GM23338 (cell line): ENCODE data around the gene ANKRD55. TPM values are rescaled to one million over a fixed set of nuclear protein-coding genes. Genes with fewer than 3 reads are reported as not detected.

ENCODE experiments used
- ATAC-seq: fragments of 200-7000 bp; cut with Tn5 transposase; 3 replicates; pipeline ENCODE4 v1.9.1; 2020
- DNase-seq: peaks from one replicate; pipeline ENCODE4 v3.0.0-alpha.2; 2015; ENCODE audit warnings: low spot score
- H2AFZ ChIP-seq: fragments of 200-600 bp; sonication (generic); 2 replicates; pipeline ENCODE4 v1.8.0; 2016; ENCODE audit warnings: antibody characterized with exemption, mild to moderate bottlenecking, moderate library complexity
- H3F3A ChIP-seq: fragments of 200-600 bp; sonication (generic); replicated peaks from 2 replicates; pipeline ENCODE4 v1.8.0; 2017; ENCODE audit warnings: antibody characterized with exemption, mixed run types, low read depth
- H3K27ac ChIP-seq: fragments of 200-600 bp; sonication (generic); 2 replicates; pipeline ENCODE4 v1.6.1; 2016; ENCODE audit warnings: low read depth
- H3K27me3 ChIP-seq: fragments of 200-600 bp; sonication (generic); 2 replicates; pipeline ENCODE4 v1.8.0; 2016; ENCODE audit warnings: mild to moderate bottlenecking, mixed run types, moderate library complexity; ENCODE audit not compliant: insufficient read depth
- H3K36me3 ChIP-seq: fragments of 200-600 bp; sonication (generic); 2 replicates; pipeline ENCODE4 v1.8.0; 2016; ENCODE audit warnings: mild to moderate bottlenecking; ENCODE audit not compliant: insufficient read depth
- H3K4me1 ChIP-seq: fragments of 200-600 bp; sonication (generic); 2 replicates; pipeline ENCODE4 v1.8.0; 2016; ENCODE audit warnings: mild to moderate bottlenecking, moderate library complexity; ENCODE audit not compliant: insufficient read depth
- H3K4me2 ChIP-seq: fragments of 200-600 bp; sonication (generic); 2 replicates; pipeline ENCODE4 v1.7.1; 2017; ENCODE audit warnings: mixed run types
- H3K4me3 ChIP-seq: fragments of 200-600 bp; sonication (generic); 2 replicates; pipeline ENCODE4 v1.6.1; 2016; ENCODE audit warnings: mixed run types
- H3K79me2 ChIP-seq: fragments of 200-600 bp; sonication (generic); replicated peaks from 2 replicates; pipeline ENCODE4 v1.8.0; 2017; ENCODE audit warnings: mild to moderate bottlenecking; ENCODE audit not compliant: insufficient read depth
- H3K9me2 ChIP-seq: fragments of 200-600 bp; sonication (generic); 2 replicates; pipeline ENCODE4 v1.8.0; 2017; ENCODE audit not compliant: insufficient read depth
- H4K20me1 ChIP-seq: fragments of 200-600 bp; sonication (generic); replicated peaks from 2 replicates; pipeline ENCODE4 v1.8.0; 2017; ENCODE audit warnings: mild to moderate bottlenecking; ENCODE audit not compliant: insufficient read depth
- H3K27ac Mint-ChIP-seq: 2 replicates; pipeline ENCODE4 v1.8.0; 2020; ENCODE audit warnings: inconsistent platforms, mild to moderate bottlenecking, moderate library complexity, mixed read lengths
- H3K27me3 Mint-ChIP-seq: 3 replicates; pipeline ENCODE4 v1.8.0; 2022; ENCODE audit warnings: low read depth, mild to moderate bottlenecking, moderate library complexity, mixed read lengths, inconsistent platforms; ENCODE audit not compliant: insufficient read depth, poor library complexity
- H3K36me3 Mint-ChIP-seq: 3 replicates; pipeline ENCODE4 v1.8.0; 2021; ENCODE audit warnings: low read depth, mild to moderate bottlenecking, inconsistent platforms, moderate library complexity, mixed read lengths
- H3K4me1 Mint-ChIP-seq: 3 replicates; pipeline ENCODE4 v1.8.0; 2020; ENCODE audit warnings: mild to moderate bottlenecking, inconsistent platforms, mixed read lengths
- H3K4me3 Mint-ChIP-seq: 3 replicates; pipeline ENCODE4 v1.8.0; 2021; ENCODE audit warnings: moderate library complexity, mild to moderate bottlenecking, inconsistent platforms, mixed read lengths
- H3K9me3 Mint-ChIP-seq: 3 replicates; pipeline ENCODE4 v1.8.0; 2020; ENCODE audit warnings: moderate library complexity, mild to moderate bottlenecking, inconsistent platforms, mixed read lengths
- POLR2AphosphoS5 ChIP-seq: IDR thresholded peaks from 2 replicates; pipeline ENCODE4 v1.6.1; 2016; ENCODE audit warnings: antibody characterized with exemption, low read depth
- ZNF331 ChIP-seq: fragments of 250-450 bp; sonication (Bioruptor Pico); IDR thresholded peaks from 2 replicates; pipeline ENCODE4 v1.5.0; 2020; ENCODE audit warnings: low read depth, mild to moderate bottlenecking, moderate library complexity
- polyA plus RNA-seq: library from polyadenylated mRNA; unstranded; fragments of >200 nt; fragmentation: Nextera tagmentation; extraction: Ambion mirVana; gene quantifications from 2 replicates; pipeline ENCODE4 v1.2.1, GENCODE V29; 2016
- total RNA-seq: library from RNA; depleted of rRNA; stranded (reverse); fragments of >200 nt; shearing (Covaris generic); gene quantifications from 2 replicates; pipeline ENCODE4 v1.2.3, GENCODE V29; 2014
- TF ChIP-seq, protein P1 (sequence below): fragments of 250-450 bp; sonication (Bioruptor Pico); IDR thresholded peaks from 2 replicates; pipeline ENCODE4 v1.5.0; 2020; ENCODE audit warnings: mild to moderate bottlenecking, moderate library complexity
- TF ChIP-seq, protein P2 (sequence below): IDR thresholded peaks from one replicate; pipeline ENCODE4 v1.6.1; 2018; ENCODE audit warnings: antibody characterized with exemption; ENCODE audit not compliant: unreplicated experiment

Gene ANKRD55
- total and polyA plus RNA-seq, 2 experiments from 2014 or later, result not detected

DNA sequence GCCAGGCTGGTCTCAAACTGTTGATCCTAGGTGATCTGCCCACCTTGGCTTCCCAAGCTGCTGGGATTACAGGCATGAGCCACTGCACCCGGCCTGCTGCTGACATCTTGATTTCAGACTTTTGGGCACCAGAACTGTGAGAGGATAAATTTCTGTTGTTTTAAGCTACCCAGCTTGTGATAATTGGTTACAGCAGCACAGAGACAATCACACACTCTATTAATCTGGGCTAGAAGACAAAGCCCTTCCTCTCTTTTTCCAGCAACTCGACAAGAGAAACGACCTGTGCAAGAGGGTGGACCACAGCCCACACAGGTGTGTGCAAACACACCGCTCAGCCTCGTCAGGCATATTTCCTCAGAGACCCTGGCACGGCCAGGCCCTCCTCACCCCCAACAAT is 4.5 kb downstream of the ANKRD55 start (continued):
- TF ChIP-seq, protein P1, sequence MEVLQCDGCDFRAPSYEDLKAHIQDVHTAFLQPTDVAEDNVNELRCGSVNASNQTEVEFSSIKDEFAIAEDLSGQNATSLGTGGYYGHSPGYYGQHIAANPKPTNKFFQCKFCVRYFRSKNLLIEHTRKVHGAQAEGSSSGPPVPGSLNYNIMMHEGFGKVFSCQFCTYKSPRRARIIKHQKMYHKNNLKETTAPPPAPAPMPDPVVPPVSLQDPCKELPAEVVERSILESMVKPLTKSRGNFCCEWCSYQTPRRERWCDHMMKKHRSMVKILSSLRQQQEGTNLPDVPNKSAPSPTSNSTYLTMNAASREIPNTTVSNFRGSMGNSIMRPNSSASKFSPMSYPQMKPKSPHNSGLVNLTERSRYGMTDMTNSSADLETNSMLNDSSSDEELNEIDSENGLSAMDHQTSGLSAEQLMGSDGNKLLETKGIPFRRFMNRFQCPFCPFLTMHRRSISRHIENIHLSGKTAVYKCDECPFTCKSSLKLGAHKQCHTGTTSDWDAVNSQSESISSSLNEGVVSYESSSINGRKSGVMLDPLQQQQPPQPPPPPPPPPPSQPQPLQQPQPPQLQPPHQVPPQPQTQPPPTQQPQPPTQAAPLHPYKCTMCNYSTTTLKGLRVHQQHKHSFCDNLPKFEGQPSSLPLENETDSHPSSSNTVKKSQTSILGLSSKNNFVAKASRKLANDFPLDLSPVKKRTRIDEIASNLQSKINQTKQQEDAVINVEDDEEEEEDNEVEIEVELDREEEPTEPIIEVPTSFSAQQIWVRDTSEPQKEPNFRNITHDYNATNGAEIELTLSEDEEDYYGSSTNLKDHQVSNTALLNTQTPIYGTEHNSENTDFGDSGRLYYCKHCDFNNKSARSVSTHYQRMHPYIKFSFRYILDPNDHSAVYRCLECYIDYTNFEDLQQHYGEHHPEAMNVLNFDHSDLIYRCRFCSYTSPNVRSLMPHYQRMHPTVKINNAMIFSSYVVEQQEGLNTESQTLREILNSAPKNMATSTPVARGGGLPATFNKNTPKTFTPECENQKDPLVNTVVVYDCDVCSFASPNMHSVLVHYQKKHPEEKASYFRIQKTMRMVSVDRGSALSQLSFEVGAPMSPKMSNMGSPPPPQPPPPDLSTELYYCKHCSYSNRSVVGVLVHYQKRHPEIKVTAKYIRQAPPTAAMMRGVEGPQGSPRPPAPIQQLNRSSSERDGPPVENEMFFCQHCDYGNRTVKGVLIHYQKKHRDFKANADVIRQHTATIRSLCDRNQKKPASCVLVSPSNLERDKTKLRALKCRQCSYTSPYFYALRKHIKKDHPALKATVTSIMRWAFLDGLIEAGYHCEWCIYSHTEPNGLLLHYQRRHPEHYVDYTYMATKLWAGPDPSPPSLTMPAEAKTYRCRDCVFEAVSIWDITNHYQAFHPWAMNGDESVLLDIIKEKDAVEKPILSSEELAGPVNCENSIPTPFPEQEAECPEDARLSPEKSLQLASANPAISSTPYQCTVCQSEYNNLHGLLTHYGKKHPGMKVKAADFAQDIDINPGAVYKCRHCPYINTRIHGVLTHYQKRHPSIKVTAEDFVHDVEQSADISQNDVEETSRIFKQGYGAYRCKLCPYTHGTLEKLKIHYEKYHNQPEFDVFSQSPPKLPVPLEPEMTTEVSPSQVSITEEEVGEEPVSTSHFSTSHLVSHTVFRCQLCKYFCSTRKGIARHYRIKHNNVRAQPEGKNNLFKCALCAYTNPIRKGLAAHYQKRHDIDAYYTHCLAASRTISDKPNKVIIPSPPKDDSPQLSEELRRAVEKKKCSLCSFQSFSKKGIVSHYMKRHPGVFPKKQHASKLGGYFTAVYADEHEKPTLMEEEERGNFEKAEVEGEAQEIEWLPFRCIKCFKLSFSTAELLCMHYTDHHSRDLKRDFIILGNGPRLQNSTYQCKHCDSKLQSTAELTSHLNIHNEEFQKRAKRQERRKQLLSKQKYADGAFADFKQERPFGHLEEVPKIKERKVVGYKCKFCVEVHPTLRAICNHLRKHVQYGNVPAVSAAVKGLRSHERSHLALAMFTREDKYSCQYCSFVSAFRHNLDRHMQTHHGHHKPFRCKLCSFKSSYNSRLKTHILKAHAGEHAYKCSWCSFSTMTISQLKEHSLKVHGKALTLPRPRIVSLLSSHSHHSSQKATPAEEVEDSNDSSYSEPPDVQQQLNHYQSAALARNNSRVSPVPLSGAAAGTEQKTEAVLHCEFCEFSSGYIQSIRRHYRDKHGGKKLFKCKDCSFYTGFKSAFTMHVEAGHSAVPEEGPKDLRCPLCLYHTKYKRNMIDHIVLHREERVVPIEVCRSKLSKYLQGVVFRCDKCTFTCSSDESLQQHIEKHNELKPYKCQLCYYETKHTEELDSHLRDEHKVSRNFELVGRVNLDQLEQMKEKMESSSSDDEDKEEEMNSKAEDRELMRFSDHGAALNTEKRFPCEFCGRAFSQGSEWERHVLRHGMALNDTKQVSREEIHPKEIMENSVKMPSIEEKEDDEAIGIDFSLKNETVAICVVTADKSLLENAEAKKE (CRISPR knock-in tag), result no peak
- TF ChIP-seq, protein P2, sequence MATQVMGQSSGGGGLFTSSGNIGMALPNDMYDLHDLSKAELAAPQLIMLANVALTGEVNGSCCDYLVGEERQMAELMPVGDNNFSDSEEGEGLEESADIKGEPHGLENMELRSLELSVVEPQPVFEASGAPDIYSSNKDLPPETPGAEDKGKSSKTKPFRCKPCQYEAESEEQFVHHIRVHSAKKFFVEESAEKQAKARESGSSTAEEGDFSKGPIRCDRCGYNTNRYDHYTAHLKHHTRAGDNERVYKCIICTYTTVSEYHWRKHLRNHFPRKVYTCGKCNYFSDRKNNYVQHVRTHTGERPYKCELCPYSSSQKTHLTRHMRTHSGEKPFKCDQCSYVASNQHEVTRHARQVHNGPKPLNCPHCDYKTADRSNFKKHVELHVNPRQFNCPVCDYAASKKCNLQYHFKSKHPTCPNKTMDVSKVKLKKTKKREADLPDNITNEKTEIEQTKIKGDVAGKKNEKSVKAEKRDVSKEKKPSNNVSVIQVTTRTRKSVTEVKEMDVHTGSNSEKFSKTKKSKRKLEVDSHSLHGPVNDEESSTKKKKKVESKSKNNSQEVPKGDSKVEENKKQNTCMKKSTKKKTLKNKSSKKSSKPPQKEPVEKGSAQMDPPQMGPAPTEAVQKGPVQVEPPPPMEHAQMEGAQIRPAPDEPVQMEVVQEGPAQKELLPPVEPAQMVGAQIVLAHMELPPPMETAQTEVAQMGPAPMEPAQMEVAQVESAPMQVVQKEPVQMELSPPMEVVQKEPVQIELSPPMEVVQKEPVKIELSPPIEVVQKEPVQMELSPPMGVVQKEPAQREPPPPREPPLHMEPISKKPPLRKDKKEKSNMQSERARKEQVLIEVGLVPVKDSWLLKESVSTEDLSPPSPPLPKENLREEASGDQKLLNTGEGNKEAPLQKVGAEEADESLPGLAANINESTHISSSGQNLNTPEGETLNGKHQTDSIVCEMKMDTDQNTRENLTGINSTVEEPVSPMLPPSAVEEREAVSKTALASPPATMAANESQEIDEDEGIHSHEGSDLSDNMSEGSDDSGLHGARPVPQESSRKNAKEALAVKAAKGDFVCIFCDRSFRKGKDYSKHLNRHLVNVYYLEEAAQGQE, result no peak

DNA sequence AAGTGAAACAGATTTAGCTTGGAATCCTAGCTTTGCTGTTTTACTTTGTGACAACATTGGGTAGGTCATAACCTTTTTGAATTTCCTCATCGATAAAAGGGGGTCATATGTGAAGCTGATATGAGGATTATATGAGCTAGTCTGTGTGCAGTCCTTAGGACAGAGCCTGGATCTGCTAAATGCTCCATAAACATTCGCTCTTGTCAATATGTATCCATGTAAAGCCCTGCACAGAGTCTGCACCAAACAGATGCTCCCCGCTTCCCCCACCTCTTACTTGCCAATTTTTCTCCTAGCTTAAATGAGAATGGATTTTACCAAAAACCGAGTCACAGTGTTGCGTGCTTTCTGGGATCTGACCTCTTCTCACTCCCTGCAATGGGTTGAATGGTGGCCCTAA is 5.4 kb downstream of the ANKRD55 start:
- H3K27me3 Mint-ChIP-seq, result peaks cover 6% of the 10 kb centered on the region
- Histone ChIP-seq H3K9me2 (no peaks in the 10 kb centered on the region), H3K79me2 (no peaks in the 10 kb centered on the region), H3K36me3 (no peaks in the 10 kb centered on the region), H3K27ac (no peak overlapping the region), H4K20me1 (no peaks in the 10 kb centered on the region), H3K4me2 (no peak overlapping the region), H3F3A (no peaks in the 10 kb centered on the region), H3K4me1 (no peaks in the 10 kb centered on the region), H3K4me3 (no peak overlapping the region), H2AFZ (no peak overlapping the region), H3K27me3 (no peaks in the 10 kb centered on the region)
- H3K27ac Mint-ChIP-seq, result no peak overlapping the region
- H3K4me1 Mint-ChIP-seq, result peaks cover 7% of the 10 kb centered on the region; the same call in 1 of the 3 replicates
- no peak overlapping the region for H3K4me3 Mint-ChIP-seq
- no peaks in the 10 kb centered on the region for H3K36me3 Mint-ChIP-seq
- DNase-seq (no peak), ATAC-seq (no peak)
- H3K9me3 Mint-ChIP-seq, result peaks cover 10% of the 10 kb centered on the region; the same call in 2 of the 3 replicates
- TF ChIP-seq POLR2AphosphoS5 (no peak), ZNF331 (no peak)
- TF ChIP-seq, protein P1 (CRISPR knock-in tag), result no peak
